GM19025 (cell line): ENCODE measurements around the gene MBD6.
A peak's percentile ranks its signal among the peaks of the same experiment; 100 is the strongest.
"Not testable (repeated sequence)": the region's sequence is repeated elsewhere in the genome, so short reads cannot be mapped to it uniquely, and the experiment has no call there.

Experiments
- ATAC-seq: cut with Tn5 transposase; IDR thresholded peaks from one replicate; pipeline ENCODE4 v1.9.1; 2021; ENCODE audit warnings: mild to moderate bottlenecking, low read depth, moderate library complexity; ENCODE audit not compliant: unreplicated experiment

Gene MBD6

DNA sequence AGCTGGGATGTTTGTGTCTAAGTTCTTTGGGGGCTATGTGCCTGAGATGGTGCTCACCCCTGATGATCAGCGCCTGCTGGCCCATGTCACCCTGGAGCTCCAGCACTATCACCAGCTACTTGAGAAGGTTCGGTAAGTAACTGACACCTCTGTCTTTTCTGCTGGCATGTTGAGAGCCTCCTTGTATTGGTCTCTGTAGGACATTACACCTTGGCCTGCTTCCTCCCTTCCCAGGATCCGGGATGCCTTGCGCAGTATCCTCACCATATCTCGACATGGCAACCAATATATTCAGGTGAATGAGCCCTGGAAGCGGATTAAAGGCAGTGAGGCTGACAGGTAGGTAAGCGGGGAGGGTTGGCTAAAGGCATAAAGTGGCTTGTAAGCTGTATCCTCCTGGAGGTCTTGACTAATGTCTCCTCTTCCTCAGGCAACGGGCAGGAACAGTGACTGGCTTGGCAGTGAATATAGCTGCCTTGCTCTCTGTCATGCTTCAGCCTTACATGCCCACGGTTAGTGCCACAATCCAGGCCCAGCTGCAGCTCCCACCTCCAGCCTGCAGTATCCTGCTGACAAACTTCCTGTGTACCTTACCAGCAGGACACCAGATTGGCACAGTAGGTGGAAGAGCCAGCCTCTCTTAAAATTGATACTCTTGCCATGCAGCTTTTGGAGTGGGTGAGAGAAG, 7.8 kb upstream of the MBD6 start:
- no peak for ATAC-seq

DNA sequence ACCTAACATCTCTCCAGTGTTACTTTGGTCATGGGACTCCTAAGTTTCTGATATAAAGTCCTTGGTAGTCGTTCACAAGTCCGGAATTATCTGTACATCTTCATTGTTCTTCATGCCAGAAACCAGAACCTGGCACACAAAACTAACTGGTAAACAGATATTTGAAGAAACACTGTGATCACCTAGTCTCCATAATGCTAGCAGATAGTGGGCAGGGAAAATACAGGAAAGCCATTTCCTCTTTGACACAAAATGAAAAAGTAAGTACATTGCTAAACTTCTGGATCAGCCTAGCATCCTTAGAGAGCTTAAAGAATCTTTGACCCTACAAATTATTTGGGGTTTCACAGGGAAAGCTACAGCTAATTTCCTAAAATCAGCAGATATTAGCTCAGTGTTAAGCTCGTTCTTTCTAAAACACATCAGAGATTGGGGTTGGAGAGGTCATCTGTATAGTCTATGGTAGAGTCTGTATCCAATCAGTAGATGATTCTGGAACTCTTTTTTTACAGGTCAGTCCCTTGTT, 7.2 kb upstream of the MBD6 start:
- ATAC-seq: no peak

DNA sequence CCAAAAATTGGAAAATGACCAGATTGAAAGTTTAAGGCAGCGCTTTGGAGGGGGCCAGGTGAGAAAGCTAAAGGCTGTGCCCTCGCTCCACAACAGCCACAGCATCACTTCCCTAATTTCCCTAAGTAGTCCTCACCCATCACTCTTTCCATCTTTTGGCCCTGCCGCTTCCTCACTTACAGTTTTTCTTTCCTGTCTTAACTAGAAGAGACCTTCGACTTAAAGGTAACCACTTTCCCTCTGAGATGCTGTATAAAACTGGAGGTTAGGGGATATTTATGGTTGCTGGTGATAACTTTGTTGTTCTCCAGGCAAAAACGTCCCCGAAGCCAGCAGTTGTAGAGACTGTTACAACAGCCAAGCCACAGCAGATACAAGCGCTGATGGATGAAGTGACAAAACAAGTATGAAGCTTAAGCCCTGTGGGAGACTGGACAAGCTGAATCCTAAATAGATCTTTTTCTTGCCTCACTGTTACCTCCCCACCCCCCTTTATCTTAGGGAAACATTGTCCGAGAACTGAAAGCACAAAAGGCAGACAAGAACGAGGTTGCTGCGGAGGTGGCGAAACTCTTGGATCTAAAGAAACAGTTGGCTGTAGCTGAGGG, 6.6 kb upstream of the MBD6 start:
- no peak for ATAC-seq

DNA sequence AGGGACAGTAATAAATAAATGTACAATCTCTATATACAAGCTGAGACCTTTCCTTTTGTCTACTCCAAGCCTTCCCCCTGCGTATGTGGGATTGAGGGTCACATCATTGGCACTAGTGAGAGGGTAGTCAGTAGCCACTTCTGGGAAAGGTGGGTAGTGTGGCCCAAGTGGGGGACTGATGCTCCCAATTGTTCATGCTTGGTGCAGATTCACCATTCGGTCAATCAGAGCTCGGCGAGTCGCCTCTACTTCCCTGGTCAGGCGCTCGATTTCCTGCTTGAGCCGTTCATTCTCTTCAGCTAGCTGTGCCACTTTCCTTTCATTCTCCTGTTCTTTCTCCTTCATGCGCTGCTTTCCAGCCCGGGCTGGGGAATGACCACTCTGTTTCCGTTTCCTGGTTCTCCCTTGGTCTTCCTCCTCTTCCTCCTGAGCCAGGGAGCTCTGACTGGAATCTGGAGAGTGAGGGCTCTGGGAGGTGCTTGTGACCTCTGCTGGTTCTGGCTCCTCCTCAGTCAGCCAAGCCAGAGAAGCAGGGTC, 5.9 kb upstream of the MBD6 start:
- ATAC-seq: no peak

DNA sequence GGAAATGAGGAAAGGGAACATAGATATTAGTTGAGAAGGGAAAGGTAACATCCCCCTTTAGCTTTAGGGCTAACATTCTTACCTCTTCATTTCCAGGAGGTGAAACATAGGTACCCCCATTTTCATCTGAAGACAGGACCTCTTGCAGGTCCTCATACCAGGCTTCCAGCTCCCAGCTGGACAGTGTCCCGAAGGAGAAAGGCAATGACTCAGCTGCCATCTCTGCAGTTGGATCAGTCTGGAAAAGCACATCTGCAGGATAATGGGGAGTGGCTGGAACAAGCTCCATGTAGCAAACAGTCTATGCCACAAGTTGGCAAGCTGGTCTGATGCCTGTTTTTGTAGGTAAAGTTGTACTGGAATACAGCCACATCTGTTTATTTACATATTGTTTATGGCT, 5.4 kb upstream of the MBD6 start:
- no peak for ATAC-seq

DNA sequence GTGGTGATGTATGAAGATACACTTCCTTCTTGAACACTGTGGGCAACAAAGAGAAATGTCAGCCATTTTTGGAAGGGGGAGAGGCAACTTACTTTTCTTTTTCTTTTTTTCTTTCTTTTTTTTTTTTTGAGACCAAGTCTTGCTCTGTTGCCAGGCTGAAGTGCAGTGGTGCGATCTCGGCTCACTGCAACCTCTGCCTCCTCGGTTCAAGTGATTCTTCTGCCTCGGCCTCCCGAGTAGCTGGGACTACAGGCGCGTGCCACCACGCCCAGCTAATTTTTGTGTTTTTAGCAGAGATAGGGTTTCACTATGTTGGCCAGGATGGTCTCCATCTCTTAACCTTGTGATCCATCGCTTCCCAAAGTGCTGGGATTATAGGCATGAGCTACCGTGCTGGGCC, 4.9 kb upstream of the MBD6 start:
- ATAC-seq: not testable (repeated sequence)

DNA sequence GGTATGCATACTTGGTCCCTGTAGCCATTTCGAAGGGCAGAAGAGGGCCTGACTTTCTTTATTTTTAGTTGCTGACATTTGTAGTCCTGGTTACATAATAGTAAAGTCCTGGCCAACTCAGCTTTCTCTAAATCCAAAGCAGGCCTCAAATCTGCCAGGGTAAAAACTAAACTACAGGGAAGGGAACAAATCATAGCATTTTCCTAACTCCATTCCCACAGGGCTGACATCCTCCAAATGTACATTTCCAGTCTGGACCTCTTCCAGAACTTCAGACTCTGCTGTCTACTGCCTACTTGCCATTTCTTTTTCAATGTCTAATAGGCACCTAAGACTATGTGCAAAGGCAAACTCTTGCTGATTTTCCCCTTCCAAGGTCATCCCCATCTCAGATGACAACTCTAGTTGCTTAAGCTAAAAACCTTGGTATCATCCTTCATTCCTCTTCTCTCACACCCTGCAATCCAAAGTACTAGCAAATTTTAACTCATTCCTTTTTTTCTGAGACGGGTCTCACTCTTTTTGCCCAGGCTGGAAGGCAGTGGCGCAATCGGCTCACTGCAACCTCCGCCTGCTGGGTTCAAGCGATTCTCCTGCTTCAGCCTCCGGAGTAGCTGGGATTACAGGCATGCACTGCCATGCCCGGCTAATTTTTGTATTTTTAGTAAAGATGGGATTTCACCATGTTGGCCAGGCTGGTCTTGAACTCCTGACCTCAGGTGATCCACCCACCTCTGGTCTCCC, 4.3 kb upstream of the MBD6 start:
- no peak for ATAC-seq

DNA sequence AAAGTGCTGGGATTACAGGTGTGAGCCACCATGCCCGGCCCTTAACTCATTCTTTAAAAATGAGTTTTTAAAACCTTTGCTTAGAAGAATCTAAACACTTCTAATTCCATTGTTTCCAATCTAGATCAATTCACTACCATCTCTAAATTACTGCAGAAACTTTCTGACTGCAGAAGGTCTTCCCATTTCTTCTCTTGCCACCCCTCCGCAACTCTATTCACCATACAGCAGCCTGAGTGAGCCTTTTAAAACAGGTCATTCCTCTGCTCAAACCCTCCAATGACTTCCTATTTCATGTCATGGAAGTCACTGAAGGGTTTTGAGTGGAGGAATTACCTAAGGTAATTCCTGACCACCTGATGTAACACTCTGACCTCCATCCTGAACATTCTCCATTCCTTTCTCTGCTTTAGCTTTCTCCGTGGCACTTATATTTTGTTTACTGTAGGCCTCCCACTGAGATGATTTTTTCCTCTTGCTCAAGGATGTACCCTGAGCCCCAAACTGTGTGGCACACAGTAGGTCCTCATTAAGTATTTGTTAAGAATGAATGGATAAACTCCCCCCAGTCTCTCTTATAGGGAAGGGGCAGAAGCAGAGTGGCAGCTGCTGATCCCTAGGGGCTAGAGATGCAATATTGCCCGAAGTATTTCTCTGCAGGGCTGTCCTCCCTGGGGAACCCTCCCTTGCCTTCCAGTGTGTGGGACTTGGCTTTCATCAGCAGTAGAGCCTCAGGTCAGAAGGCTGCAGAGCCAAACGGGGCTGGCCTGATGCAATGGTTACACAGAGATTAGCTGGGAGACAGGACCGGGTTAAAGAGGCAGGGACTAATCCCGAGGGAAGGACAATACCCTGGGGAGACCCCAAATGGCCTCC, 3.5 kb upstream of the MBD6 start:
- ATAC-seq: no peak

DNA sequence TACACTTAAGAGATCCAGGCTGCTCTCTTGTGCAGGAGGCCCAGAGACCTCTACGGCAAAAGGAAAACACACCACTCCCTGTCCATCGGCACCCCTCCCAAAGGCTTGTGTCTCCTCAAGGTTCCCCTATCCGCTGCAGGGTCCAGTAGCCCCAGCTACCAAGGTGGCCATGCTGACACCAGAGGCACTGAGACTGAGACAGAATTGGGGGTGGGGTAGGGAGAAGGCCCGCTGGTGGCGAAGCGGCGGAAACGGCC, 2.9 kb upstream of the MBD6 start:
- ATAC-seq: peak; percentile 0

DNA sequence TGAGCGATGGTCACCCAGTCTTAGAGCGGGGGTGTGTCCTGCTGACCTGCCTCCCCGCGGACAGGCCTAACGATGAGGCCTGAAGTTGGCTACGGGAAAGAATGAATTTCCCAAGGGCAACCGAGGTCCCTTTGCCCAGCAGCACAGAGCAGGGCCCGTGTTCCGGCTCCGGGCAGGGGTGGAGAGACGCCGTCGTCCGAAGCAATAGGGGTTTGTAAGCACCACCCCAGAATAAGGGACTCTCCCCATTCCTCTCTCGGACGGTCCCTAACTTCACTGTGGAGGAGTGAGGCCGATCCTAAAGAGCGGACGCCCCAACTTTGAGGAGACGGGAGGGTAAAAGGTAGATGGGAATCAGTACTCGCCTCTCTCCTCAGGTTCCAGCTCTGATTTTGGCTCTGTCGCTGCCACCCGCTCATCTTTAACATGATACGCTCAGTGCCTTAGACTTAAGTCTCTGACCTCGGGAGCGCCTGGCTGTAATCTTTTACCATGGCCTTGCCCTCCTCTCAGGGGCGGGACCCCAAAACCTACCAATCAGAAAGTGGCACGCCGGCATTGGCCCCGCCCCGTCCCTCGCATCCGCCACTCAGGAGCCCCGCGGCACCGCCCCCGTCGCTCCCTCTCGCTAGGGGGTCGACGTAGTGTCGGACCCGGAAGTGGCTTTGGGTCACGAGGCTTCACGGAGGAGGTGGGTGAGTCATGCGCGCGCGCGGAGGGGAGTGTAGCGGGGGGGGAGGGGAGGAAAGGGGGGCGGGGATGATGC, 2.4 kb upstream of the MBD6 start, which contains the start of gene DDIT3:
Gene DDIT3, minus strand, starts transcription at position 462 of the 766 bp plus-strand sequence. CDS start 3,108 bp downstream, outside the sequence.
- ATAC-seq: peak; percentile 61

DNA sequence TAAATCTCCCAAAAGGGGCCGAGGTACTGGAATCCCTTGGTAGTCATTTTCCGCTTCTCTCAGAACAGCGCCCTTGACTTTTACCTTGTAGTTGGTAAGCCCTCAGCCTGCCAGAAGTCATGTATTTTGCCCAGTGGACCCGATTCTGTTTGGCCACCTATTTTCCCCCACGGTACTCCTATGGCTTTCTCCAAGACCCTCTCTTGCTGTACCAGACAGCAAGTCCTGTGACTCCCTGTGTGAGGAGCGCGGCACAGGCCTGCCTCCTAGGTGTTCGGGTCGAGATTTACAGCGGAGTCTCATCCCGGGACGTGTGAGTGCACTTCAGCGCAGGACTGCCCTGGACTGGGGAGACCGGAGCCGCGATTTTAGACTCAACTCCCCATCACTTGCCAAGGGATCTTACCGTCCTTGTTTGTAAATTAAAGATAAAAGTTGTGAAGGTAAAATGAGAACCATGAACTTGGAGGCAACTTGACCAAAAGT, 1.1 kb upstream of the MBD6 start:
- ATAC-seq: no peak

DNA sequence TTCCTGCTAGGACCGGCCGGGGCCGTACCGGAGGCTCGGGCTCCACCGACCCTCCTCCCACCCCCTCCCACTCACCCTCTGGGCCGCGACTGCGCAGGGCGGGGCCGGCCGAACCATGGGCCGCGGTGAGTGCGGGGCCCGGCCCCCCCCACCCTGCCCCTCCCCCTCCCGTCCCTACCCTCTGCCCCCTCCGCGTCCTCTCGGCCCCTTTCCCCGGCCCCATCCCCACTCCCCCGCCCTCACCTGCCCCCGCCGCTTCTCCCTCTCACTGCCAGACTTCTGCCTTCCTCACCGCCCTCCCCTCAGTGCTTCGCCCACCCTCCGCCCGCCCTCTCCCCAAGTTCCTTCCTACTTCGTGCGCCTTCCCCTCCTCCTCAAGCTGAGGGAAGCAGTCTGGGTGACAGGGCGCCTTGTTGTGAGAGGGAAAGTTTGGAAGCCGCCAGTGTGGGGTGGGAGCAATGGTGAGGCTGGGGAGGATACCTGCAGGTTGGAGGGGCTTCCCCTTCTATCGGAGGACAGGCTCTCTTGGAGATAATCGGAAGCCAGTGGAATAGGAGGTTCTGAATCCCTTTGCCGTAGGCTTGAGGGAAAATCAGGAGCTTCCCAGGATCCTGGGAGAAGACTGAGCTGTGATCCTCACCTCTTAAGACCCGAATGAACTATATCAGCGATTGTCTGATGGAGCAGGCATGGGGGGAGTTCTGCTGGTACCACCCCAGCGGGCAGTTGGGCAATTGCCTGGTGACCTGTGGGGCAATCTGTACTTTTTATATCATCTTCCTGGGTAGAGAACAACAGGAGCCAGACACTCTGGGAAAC, 472 bp downstream of the MBD6 start:
- no peak for ATAC-seq

DNA sequence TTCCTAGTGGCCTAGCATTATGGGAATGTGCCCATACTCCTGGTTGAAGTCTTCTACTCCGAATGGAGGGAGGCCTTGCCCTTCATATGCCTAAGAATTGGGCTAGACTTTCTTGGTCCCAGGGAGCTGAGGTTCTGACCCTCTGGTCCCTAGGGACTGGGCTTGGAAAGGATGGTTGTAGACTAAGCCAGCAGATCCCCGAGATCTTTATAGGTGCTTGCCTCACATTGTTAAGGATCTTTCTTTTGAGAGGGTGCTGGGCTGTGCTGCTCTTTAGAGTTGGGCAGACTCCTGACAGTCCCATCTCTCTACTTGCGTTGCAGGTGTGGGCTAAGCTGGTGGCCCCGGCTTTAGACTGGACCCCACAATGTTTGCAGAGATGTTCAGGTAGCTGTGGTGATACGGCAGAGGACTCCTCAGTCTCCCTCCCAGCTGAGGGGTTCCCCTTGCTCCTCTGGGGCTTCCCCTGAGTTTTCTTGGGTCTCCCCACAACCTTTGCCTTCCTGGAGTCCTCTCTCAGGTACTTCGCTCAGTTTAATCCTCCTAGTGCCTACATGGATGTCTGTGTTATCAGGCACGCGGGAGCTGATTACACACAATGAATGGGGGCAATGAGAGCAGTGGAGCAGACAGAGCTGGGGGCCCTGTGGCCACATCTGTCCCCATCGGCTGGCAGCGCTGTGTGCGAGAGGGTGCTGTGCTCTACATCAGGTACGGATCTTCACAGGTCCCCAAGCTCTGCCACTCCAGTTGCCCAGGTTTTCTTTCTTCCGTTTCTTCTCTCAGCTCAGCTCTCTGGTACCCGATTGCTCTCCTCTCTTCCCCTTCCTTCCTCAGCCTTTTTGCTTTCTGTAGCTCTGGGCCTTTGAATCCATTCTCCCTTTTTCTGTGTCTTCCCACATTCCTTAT, 1.3 kb downstream of the MBD6 start:
- no peak for ATAC-seq

DNA sequence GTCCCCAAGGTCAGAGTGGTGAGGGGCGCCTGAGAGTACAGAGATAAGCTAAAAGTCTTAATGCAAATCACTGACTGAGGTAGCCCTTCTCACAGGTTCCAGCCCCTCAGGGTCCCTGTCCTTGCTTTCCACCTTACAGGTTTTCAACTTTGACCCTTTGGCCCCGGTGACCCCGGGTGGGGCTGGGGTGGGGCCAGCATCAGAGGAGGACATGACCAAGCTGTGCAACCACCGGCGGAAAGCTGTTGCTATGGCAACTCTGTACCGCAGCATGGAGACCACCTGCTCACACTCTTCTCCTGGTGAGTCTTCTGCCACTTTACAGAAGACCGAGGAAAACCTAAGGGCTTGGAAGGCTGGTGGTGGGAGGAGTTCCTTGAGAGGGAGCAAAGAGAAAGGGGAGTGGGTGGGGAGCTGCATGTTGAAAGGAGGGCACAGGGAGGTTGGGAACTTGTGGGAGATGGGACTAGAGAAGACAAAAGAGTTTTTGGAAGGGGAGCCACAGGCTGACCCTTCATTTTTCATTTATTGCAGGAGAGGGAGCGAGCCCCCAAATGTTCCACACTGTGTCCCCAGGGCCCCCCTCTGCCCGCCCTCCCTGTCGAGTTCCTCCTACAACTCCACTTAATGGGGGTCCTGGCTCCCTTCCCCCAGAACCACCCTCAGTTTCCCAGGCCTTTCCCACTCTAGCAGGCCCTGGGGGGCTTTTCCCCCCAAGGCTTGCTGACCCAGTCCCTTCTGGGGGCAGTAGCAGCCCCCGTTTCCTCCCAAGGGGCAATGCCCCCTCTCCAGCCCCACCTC, 2.4 kb downstream of the MBD6 start:
- no peak for ATAC-seq

DNA sequence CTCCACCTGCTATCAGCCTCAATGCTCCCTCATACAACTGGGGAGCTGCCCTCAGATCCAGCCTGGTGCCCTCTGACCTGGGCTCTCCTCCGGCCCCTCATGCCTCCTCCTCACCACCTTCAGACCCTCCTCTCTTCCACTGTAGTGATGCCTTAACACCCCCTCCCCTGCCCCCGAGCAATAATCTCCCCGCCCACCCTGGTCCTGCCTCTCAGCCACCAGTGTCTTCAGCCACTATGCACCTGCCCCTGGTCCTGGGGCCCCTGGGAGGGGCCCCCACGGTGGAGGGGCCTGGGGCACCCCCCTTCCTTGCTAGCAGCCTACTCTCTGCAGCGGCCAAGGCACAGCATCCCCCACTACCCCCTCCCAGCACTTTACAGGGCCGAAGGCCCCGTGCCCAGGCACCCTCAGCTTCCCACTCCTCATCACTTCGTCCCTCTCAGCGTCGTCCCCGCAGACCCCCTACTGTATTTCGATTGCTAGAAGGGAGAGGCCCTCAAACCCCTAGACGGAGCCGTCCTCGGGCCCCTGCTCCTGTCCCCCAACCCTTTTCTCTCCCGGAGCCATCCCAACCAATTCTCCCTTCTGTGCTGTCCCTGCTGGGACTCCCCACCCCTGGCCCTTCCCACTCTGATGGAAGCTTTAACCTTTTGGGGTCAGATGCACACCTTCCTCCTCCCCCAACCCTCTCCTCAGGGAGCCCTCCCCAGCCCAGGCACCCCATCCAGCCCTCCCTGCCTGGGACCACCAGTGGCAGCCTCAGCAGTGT, 3.2 kb downstream of the MBD6 start:
- no peak for ATAC-seq

DNA sequence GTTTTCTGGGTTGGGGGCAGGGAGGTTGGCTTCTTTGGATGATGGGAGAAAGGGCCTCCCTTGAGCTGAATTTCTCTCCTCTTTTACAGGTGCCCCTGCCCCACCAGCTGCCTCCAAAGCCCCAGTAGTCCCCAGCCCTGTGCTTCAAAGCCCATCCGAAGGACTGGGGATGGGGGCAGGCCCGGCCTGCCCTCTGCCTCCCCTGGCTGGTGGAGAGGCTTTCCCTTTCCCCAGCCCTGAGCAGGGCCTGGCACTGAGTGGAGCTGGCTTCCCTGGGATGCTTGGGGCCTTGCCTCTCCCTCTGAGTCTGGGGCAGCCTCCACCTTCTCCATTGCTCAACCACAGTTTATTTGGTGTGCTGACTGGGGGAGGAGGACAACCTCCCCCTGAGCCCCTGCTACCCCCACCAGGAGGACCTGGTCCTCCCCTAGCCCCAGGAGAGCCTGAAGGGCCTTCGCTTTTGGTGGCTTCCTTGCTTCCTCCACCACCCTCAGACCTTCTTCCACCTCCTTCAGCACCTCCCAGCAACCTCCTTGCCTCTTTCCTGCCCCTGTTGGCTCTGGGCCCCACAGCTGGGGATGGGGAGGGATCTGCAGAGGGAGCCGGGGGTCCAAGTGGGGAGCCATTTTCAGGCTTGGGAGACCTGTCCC, 4.0 kb downstream of the MBD6 start:
- ATAC-seq: no peak
